ENCODE data around the gene TRAFD1.

The TRAFD1 gene

GRCh38 chr12:112179916-112180315, 54.6 kb downstream of the TRAFD1 start:
- no peak for DNase-seq

- no peak for DNase-seq
Measured at GRCh38 chr12:112180422-112180821, 55.1 kb downstream of the TRAFD1 start.

GRCh38 chr12:112182499-112182898, 57.1 kb downstream of the TRAFD1 start:
- no peak for DNase-seq

GRCh38 chr12:112183141-112184021, 58.0 kb downstream of the TRAFD1 start:
- DNase-seq, result no peak

GRCh38 chr12:112184056-112184887, 58.9 kb downstream of the TRAFD1 start:
- no peak for DNase-seq

GRCh38 chr12:112185093-112185923, 59.9 kb downstream of the TRAFD1 start:
- DNase-seq, result no peak

GRCh38 chr12:112188130-112188830, 62.9 kb downstream of the TRAFD1 start:
- DNase-seq, result no peak

GRCh38 chr12:112190231-112191025, 65.1 kb downstream of the TRAFD1 start:
- DNase-seq, result peak; percentile 70

- DNase-seq, result no peak
Measured at GRCh38 chr12:112191201-112191600, 65.8 kb downstream of the TRAFD1 start.

GRCh38 chr12:112191840-112192321, 66.5 kb downstream of the TRAFD1 start:
- no peak for DNase-seq

- DNase-seq, result no peak
Measured at GRCh38 chr12:112192475-112192874, 67.1 kb downstream of the TRAFD1 start.

- DNase-seq, result no peak
Measured at GRCh38 chr12:112194601-112195247, 69.4 kb downstream of the TRAFD1 start.

GRCh38 chr12:112196196-112196875, 71.0 kb downstream of the TRAFD1 start:
- DNase-seq, result no peak

GRCh38 chr12:112198120-112198733, 72.9 kb downstream of the TRAFD1 start:
- DNase-seq, result no peak

GRCh38 chr12:112199136-112199535, 73.8 kb downstream of the TRAFD1 start:
- no peak for DNase-seq
